ENCODE results near the gene SPOCD1.

SPOCD1 gene

DNA sequence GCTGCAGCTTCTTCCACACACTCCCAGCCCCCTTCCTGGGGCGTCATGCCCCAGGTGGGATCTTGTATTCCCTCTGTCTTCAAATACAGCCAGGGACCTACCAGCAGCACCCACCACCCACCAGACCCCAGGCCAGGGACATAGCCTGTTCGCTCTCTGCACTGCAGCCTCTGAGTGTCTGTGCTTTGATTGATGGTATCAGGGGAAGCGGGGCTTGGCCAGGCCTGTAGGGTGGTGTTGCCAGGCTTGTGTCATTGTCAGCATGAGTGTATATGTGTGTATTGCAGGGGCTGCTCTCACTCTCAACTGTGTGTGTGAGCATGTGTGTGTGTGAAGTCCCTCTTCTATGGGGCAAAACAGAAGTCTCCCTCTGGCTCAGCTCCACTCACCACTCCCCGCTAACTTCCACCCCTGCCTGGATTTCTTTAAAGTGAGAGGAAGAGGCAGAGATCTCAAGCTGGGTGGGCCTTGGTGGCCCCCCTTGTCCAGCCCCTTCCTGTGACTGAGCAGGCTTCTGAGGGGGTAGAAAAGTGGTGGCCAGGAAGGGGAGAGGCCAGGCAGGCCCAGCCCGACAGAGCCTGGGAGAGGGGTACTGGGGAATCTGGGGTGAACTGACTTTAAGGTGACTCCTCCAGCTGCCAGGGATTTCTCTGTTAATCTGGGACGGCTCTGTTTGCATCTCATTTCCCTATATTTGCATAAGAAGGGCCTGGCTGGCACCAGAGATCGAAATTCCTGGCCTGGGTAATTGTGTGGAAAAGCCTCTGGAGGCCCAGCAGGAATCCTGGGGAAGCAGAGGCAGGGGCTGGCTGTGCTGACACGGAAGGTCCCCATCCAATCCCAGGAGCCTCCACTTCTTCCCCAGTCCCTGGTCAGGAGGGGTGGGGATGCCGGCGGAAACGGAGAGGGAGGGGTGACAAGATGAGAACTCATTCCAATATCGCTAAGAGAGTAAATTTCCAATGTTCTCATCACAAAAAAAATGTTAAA lies 33.1 kb downstream of the SPOCD1 start:
- no peak for DNase-seq
- intact Hi-C loops (cut with DNase I) = no loop called here

DNA sequence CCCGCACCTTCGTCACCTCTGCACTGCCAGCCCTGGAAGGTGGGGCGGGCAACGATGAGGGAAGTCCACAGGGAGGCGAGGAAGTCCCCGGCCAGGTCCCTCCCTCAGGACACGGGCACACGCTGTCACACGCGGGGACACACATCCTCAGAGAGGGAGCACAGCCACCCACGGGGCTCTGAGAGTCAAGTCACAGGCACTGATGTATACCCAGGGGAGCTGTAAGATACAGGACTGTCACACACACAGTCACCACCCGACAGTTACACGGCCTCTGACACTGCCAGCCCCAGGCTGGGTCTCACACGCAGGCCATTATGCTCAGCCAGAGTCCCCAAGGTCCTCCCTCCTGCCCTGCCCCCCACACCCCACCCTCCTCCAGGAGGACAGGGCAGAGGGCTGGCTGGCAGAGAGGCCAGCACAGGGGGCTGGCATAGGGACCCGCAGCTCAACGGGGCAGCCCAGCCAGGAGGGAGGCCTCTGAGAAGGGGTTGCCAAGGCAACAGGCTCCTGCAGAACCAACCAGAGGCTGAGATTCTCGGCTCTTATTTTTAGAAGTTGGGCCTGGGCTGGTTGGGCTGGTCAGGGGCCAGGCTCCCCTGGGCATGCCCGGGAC lies 34.0 kb downstream of the SPOCD1 start:
- intact Hi-C loops (cut with DNase I) = no loop called here
- DNase-seq = peak in 7 of 42 donors; percentile 38 to 64 (median 46)

DNA sequence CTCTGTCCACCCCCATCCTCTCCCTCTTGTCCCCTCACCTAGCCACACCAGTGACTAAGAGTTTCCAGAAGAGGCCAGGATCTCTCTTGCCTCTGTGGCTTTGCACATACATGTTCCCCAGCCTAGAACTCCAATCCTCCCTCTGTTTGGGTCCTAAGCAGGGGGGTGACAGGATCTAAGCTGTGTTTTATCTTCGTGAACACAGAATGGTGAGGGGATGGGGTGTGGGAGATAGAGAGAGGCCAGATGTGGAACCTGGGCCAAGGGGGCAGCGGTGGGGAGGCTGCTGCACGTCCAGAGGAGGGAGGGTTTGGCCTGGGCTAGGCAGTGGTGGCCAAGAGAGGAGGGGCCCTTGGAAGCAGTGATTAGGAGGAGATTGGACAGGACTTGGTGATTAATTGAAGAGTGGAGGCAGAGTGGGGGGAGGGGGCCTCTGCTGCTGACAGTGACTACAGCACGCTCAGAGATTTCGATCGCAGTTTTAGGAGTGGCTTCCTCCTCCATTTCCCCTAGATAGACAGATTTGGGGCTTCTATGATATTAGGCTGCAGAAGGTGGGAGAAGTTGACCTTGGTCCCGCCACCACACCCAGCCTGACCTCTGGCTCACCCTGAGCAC lies 34.6 kb downstream of the SPOCD1 start:
- intact Hi-C loops (cut with DNase I) = no loop called here
- DNase-seq = peak in 2 of 42 donors; percentile 55 to 61

DNA sequence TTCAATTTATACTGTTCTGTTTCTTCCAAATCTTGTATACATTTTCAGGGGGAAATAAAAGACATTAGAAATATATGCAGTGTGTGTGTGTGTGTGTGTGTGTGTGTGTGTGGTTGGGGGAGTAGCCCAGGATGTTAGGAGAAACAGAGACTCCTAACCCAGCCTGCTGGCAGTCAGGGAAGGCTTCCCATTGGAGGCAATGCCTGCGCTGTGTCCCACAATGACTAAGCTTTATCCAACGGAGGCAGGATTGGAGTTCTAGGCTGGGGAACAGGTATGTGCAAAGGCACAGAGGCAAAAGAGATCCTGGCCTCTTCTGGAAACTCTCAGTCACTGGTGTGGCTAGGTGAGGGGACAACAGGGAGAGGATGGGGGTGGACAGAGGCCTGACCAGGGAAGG lies 35.2 kb downstream of the SPOCD1 start:
- intact Hi-C loops (cut with DNase I) = no loop called here
- DNase-seq = no peak

DNA sequence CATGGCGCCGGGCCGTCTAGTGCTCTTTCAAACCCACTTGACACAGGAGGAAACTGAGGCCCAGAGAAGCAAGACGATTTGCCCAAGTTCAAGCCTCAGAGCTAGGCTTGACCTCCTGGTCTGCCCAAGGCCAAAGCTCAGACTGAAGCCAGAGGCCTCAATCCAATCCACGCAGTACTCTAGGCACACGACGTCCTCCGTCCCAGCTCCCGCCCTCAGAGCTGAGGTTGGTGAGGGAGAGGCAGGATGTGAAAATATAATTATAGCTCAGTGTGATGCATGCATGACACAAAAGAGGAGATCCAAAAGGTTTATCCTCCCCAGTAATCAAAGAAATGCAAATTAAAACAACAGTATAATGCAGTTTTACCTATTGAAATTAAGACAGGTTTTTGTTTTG lies 36.1 kb downstream of the SPOCD1 start:
- intact Hi-C loops (cut with DNase I) = no loop called here
- no peak for DNase-seq

DNA sequence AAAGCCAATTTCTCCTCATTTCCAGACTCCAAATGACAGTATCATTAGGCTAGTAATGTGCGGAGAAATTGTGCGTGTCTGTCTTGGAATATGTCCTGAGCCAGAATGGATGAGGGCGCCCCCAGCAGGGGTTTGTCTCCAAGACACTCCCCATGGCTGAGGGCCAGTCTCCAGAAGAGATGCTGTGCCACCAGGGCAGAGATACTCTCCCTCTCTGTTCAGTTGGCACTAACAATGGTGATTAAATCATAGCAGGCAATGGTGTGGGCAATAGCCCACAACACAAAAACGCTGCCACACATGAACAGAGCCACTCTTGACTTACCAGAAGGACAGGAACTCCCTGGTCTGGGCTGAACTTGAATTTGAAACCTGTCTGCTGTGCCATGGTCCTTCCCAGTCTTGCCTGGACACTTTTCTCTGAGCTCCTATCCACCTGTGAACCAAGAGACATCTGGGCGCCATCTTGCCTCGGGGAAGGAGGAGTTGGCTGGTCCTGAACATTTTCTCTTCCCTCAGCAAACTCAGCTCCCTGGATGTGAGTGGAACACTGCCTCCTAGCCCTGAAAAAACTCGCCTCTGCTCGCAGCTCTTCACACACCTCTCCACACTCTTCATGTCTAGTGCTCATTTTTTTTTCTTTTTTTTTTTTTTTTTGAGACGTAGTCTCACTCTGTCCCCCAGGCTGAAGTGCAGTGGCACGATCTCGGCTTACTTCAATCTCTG lies 36.9 kb downstream of the SPOCD1 start:
- intact Hi-C loops (cut with DNase I) = no loop called here

DNA sequence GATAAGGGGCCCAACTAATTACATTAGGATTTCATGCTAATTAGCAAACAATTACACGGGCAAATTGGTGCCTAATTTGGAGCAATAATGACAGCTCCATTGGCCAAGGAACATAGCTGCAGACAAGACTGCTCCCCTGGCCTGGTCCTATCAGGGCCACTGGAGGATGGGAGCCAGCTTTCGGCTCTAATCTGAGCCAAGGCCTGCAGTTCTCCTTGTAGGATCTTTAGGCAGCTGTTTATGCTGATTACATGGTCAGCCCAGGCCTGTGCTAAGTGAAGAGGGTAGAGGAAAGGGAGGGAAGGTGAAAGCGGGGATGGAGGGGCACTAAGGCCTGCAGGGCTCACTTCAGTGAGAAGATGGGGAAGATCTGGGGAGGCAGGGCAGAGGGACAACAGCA lies 39.3 kb downstream of the SPOCD1 start:
- DNase-seq = no peak
- intact Hi-C loops (cut with DNase I) = no loop called here

More for the DNA sequence above, 36.9 kb downstream of the SPOCD1 start:
- DNase-seq = peak in 2 of 42 donors; percentile 49 to 63

DNA sequence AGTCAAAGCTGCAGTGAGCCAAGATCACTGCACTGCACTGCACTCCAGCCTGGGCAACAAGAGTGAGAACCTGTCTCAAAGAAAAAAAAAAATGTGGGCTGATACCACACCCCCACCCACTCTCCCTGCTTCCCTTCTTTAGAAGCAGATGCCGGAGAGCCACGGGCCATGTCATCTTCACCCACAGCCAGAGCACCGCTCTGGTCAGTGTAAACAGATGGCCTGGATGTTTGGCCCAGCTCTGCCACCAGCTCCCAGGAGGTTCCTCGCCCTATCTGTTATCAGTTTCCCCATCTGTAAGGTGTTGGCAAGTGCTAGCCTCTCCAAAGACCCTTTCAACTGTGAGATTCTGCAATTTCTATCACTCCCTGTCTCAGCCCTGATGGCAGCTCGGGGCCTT lies 39.8 kb downstream of the SPOCD1 start:
- no peak for DNase-seq
- intact Hi-C loops (cut with DNase I) = no loop called here

DNA sequence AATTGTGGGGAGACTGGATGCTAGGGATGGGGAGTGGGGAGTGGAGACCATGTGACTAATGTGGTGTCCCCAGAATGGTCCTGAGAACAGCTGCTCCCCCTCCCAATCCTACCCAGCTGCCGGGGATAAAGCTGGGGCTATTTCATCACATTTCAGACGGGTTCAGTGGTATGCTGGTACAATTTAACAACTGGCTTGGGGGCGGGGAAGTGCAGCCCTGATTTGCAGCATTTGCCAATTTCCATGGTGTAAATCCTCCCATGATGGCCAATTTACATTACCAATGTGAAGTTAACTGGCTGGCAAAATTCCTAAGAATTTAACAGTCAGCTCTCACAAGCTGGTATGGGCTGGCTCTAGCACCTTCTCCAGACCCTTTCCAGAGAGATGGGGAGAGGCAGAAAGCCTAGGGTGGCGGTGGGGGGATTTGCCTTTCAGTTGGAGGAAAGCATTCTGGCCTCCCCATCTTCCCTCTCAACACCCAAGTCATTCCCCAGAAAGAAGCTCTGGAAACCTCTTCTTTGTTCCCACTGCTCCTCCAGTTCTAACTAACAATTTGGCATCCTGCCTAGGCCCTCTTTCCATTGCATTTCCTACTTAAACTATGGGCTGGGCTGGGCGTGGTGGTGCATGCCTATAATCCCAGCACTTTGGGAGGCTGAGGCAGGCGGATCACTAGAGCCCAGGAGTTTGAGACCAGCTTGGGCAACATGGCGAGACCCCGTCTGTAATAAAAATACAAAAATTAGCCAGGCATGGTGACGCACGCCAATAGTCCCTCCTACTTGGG lies 40.4 kb downstream of the SPOCD1 start:
- intact Hi-C loops (cut with DNase I) = no loop called here
- no peak for DNase-seq

DNA sequence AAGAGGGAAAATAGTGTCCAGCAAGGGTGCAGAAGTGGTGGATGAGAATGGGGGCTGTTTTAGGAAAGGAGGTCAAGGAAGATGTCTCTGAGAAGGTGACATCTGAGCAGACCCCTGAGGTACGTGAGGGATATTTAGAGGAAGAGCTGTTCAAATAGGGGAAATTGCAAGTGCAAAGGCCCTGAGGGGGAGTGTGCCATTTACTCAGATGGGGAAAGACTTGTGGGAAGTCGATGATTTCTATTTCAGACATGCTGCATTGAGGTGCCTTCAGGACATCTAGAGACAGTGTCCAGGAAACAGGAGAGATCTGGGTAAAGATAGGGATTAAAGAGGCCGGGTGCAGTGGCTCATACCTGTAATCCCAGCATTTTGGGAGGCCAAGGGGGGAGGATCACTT lies 41.3 kb downstream of the SPOCD1 start:
- intact Hi-C loops (cut with DNase I) = no loop called here
- DNase-seq = no peak

DNA sequence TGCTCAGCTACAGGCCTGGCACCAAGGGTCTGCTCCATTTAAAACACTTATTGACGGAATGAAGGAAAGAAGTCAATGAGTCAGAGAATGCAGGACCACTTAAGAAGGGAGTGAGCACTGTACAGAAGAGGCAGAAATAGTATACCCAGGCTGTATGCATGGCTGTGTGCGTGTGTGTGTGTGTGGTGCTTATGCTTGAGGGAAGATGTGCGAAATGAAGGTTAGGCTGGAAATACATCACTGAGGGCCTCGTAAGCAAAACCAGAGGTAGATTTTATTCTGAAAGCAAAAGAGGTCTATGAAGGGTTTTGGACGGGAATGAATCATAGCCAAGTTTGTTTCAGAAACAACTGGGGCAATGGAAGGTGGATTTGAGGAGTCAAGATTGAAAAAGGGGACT lies 42.0 kb downstream of the SPOCD1 start:
- intact Hi-C loops (cut with DNase I) = no loop called here
- DNase-seq = no peak

DNA sequence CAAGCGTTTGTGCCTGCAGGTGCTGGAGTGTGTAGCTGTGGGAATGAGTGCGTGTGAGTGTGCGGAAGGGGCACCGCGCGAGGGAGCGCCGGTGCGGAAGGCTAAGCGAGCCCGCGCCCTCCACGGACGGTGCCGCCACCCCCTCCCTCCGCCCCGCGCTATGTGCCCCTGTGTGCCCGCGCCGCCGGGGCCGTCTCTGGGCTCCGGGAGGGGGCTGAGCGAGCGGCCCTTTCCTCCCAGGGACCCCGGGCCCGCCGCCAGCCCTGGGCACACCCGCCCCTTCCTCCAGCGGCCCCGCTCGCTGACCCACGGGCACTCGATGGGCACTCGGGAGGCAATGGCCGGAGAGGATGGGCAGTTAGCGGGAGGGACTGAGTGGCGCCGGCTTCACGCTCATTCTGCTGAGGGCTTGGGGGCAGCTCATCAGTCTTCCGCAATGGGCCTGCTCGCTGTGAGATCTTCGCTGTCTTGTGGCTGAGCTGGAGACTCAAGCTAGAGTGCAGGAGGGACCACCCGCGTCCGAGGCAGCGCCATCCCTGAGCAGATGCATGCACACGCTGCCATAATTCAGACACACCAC lies 43.1 kb downstream of the SPOCD1 start:
- no peak for DNase-seq
- intact Hi-C loops (cut with DNase I) = no loop called here

DNA sequence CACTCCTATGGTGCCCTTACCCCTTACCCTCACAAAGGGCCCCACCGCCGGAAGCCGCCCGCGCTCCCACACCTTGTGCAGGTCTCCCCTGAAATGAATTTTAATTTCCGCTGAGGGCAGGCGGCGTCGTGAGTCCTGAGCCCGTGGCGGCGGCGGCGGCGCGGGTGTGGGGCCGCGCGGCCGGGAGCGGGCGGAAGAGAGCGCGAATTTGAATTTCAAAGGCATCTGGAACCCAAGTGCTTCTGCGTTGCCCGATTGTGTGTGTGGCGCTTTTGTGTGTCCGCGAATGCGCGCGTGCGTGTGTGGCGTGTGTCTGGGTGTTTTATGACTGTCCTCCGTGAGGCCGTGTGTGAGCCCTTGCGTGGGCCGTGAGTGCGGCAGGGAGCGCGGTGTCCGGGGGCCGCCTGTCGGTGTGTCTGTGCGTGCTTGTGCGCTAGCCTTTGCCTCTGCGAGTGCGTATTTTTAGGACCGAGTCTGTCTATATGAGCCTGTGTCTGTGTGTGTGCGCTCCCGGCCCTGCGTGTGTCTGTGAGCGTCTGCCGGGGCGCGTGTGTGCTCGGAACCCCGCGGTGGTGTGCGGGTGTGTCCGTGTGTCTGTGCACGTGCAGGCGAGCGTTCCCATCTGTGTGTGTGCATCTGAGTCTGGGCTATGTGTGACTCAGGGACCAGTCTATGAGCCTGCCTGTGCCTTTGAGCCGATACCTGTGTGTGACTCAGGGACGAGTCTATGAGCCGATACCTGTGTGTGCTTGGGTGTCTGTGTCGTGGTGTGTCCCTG lies 43.7 kb downstream of the SPOCD1 start:
- intact Hi-C loops (cut with DNase I) = no loop called here
- DNase-seq = peak in 6 of 42 donors; percentile 34 to 64 (median 48)

DNA sequence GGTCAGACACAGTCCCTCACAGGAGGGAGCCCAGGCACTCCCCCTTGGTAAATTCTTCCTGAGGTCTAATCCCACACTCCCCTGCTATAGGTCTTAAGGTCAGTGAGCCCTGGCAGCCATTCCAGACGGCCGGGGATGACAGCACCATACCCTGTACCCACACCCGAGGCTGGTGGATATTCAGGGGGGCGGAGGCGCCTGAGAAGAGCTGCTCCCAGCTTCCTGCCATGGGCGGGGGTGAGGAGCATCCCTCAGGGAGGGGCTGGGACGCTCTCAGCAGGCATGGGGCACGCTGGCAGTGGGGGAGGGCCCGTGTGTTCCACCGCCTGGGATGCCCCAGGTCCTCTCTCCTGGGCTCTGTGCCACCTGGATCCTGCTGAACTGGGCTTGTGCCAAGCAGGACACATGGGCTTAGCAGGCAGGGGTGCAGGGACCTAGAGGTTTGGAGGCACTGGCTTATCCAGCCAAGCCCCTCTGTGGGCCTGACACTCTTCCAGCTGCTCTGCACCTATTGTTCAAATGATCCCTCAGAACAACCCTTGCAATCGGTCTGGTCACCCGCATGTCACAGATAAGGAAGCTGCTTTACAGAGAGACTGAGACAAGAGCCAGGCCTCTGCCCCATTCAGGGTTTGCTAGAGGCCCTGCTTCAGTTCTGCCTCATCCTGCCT lies 46.0 kb downstream of the SPOCD1 start:
- intact Hi-C loops (cut with DNase I) = loop anchor here (10.0 kb wide), 1 partner anchor 195 kb away; no protein-coding TSS in a partner anchor
- DNase-seq = peak in 26 of 42 donors; percentile 48 to 85 (median 64)

DNA sequence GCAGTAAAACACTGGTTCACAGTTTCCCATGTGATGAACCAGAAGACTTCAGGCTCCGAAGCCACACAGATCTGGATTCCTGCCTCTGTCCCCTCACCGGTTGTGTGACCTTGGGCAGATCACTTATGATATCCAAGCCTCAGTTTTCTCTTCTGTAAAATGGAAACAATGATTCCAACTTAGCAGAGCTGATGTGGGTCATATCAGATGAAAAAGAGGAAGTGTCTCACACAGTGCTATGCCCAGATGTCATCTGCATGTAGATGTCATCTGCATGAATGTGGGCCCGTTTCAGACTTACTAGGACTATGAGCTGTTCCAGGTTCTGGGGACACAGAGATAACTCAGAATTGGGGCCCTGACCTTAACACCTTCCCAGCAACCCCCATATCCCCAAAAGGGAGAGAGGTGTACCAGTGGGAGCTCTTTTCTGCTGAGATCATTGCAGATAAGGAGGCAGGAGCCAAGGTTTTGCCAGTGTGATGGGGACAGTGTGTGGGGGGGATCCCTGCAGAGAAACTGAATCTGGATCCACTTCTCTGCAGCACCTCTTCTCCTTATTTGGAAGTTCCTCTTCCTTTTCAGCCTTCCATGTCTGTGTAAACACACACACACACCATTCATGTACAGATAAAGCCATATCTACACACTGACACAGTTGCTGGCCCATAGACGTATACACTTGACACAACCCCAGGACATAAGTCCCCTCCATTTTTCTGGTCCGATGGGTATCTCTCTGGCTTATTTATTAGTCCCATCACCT lies 46.7 kb downstream of the SPOCD1 start:
- intact Hi-C loops (cut with DNase I) = loop anchor here (10.0 kb wide), 1 partner anchor 196 kb away; no protein-coding TSS in a partner anchor
- DNase-seq = no peak

DNA sequence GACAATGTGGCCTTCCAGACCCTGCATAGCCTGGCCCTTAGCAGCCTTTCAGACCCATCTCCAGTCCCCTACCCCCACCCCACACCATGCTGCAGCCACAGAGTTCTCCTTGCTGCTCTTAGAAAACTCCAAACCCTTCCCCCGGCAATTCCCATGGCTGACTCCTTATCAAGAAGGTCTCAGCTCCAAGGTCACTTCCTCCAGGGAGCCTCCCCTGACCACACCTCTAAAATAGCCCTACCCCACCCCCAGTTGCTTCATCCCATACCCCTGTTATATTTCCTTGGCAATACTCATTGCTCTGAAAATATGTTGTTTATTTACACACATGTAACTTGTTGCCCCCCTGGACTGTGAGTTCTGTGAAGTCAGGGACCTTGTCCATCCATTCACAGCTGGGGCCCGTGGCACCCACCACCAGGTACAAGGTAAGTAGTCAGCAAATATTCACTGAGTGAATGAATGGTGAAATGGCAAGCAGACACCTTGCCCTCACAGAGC lies 47.4 kb downstream of the SPOCD1 start:
- intact Hi-C loops (cut with DNase I) = loop anchor here (10.0 kb wide), 1 partner anchor 196 kb away; no protein-coding TSS in a partner anchor

More for the DNA sequence above, 47.4 kb downstream of the SPOCD1 start:
- no peak for DNase-seq
